Measurements from ENCODE around the gene SEC62. TPM values are rescaled to one million over a fixed set of nuclear protein-coding genes. Genes with fewer than 3 reads are reported as not detected.

The SEC62 gene
- total and polyA plus RNA-seq, 9 of the 15 experiments (the other 6 are each of a cell fraction or from before 2014, with no cell fraction given), result 34.5 to 152 (median 51.8) TPM

DNA sequence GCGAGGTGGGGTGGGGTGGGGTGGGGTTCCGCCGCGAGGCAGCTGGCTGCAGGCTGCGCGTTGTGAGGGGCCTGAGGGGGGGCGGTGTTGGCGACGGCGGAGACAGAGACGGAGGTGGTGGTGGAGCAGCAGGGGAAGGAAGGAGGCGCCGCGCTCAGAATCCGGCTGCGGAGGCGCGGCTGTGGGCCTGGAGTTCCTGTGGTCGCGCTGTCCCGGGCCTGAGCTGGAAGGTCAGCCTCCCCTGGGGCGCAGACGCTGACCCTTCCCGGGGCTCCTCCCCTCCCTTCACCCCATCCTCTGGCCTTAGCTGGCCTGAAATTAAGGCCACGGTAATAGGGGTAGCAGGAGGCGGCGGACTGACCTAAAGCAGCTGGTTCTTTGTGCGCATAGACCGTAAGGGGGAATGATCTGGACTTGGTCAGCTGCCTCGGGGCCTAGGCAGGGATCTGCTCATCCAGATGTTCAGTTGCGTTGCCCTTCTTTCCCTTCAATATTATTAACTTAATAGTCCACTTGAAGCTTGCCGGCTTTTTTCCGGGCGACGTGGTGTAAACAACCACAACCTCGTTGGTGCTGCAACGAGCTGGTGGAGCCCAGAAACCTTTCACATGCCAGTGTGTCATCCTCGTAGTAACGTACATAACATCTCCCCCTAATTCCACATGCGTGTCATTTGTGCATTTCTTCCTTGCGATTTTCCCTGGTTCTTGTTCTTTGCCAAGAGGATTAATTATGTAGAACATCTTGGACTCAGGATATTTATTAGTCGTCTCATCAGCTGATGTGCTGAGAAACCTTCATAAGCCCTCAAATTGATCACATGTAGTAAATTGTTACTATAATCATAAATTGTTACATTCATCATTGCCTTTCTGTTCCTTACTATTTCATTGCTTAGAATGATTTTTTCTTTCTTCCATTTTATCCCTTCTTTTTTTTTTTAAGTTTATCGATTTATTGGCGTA, 626 bp downstream of the SEC62 start (continued):
- TF ChIP-seq ZEB2 (IDR thresholded peaks at IDR 0.05), result no peak
- no peak for TF ChIP-seq BMI1 (IDR thresholded peaks at IDR 0.05; ENCODE audit: low read length)
- TF ChIP-seq, protein P1, sequence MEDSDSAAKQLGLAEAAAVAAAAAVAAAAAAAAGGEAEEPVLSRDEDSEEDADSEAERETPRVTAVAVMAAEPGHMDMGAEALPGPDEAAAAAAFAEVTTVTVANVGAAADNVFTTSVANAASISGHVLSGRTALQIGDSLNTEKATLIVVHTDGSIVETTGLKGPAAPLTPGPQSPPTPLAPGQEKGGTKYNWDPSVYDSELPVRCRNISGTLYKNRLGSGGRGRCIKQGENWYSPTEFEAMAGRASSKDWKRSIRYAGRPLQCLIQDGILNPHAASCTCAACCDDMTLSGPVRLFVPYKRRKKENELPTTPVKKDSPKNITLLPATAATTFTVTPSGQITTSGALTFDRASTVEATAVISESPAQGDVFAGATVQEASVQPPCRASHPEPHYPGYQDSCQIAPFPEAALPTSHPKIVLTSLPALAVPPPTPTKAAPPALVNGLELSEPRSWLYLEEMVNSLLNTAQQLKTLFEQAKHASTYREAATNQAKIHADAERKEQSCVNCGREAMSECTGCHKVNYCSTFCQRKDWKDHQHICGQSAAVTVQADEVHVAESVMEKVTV (CRISPR knock-in tag; IDR thresholded peaks at IDR 0.05), result no peak
- TF ChIP-seq, protein P2, sequence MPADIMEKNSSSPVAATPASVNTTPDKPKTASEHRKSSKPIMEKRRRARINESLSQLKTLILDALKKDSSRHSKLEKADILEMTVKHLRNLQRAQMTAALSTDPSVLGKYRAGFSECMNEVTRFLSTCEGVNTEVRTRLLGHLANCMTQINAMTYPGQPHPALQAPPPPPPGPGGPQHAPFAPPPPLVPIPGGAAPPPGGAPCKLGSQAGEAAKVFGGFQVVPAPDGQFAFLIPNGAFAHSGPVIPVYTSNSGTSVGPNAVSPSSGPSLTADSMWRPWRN (IDR thresholded peaks at IDR 0.05; ENCODE audit: low read depth), result no peak
- TF ChIP-seq HDAC1 (IDR thresholded peaks at IDR 0.05), result peak in 1 of 2 experiments; percentile 30; a peak in 2 of 4 replicates
- no peak for TF ChIP-seq SREBF2 (CRISPR knock-in tag; IDR thresholded peaks at IDR 0.05)
- TF ChIP-seq BACH1 (tag; IDR thresholded peaks at IDR 0.05), result no peak
- no peak for TF ChIP-seq NBN (IDR thresholded peaks at IDR 0.05; ENCODE audit: low read depth)
- TF ChIP-seq, protein P3, sequence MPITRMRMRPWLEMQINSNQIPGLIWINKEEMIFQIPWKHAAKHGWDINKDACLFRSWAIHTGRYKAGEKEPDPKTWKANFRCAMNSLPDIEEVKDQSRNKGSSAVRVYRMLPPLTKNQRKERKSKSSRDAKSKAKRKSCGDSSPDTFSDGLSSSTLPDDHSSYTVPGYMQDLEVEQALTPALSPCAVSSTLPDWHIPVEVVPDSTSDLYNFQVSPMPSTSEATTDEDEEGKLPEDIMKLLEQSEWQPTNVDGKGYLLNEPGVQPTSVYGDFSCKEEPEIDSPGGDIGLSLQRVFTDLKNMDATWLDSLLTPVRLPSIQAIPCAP (CRISPR knock-in tag; IDR thresholded peaks at IDR 0.05; ENCODE audit: borderline replicate concordance), result no peak
- TF ChIP-seq, protein P4, sequence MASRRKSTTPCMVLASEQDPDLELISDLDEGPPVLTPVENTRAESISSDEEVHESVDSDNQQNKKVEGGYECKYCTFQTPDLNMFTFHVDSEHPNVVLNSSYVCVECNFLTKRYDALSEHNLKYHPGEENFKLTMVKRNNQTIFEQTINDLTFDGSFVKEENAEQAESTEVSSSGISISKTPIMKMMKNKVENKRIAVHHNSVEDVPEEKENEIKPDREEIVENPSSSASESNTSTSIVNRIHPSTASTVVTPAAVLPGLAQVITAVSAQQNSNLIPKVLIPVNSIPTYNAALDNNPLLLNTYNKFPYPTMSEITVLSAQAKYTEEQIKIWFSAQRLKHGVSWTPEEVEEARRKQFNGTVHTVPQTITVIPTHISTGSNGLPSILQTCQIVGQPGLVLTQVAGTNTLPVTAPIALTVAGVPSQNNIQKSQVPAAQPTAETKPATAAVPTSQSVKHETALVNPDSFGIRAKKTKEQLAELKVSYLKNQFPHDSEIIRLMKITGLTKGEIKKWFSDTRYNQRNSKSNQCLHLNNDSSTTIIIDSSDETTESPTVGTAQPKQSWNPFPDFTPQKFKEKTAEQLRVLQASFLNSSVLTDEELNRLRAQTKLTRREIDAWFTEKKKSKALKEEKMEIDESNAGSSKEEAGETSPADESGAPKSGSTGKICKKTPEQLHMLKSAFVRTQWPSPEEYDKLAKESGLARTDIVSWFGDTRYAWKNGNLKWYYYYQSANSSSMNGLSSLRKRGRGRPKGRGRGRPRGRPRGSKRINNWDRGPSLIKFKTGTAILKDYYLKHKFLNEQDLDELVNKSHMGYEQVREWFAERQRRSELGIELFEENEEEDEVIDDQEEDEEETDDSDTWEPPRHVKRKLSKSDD (conservative IDR thresholded peaks at IDR 0.05; ENCODE audit: low read length), result no peak
- no peak for TF ChIP-seq FOXA3 (CRISPR knock-in tag; conservative IDR thresholded peaks at IDR 0.05 in 1 of 2, IDR thresholded peaks at IDR 0.05 in 1 of 2)
- no peak for TF ChIP-seq SRSF9 (IDR thresholded peaks at IDR 0.05; ENCODE audit: borderline replicate concordance, low read depth, low read length)
- TF ChIP-seq SP1 (CRISPR knock-in tag; IDR thresholded peaks at IDR 0.05), result no peak; the same call in 1 of the 2 replicates
- no peak for TF ChIP-seq ZNF586 (CRISPR knock-in tag; conservative IDR thresholded peaks at IDR 0.05)
- TF ChIP-seq, protein P5, sequence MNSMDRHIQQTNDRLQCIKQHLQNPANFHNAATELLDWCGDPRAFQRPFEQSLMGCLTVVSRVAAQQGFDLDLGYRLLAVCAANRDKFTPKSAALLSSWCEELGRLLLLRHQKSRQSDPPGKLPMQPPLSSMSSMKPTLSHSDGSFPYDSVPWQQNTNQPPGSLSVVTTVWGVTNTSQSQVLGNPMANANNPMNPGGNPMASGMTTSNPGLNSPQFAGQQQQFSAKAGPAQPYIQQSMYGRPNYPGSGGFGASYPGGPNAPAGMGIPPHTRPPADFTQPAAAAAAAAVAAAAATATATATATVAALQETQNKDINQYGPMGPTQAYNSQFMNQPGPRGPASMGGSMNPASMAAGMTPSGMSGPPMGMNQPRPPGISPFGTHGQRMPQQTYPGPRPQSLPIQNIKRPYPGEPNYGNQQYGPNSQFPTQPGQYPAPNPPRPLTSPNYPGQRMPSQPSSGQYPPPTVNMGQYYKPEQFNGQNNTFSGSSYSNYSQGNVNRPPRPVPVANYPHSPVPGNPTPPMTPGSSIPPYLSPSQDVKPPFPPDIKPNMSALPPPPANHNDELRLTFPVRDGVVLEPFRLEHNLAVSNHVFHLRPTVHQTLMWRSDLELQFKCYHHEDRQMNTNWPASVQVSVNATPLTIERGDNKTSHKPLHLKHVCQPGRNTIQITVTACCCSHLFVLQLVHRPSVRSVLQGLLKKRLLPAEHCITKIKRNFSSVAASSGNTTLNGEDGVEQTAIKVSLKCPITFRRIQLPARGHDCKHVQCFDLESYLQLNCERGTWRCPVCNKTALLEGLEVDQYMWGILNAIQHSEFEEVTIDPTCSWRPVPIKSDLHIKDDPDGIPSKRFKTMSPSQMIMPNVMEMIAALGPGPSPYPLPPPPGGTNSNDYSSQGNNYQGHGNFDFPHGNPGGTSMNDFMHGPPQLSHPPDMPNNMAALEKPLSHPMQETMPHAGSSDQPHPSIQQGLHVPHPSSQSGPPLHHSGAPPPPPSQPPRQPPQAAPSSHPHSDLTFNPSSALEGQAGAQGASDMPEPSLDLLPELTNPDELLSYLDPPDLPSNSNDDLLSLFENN (IDR thresholded peaks at IDR 0.05; ENCODE audit: low read depth in 2 of 2, low read length in 2 of 2), result no peak
